ENCODE data around the gene SLC24A3.

DNA sequence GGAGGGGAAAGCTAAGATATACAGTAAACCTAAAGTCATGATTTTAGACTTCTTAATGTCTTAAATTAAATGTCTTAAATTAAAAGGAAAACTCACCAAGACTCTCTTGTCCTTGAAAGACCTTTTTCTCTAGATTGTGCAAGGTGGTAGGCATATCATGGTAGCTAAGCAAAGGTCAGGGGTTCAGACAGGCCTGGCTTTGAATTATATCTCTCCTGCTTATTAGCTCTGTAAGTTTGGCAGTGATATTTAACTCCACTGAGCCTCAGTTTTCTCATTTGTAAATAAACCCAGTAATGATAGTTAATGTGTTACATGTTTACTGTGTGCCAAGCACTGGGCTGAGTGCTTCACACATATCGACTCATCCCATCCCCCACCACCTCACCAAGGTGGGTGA is 203.3 kb downstream of the SLC24A3 start:
- TF ChIP-seq EZH2 (IDR thresholded peaks at IDR 0.05) (no peak), FOXP2 (optimal IDR thresholded peaks at IDR 0.05; ENCODE audit: control extremely low read depth, extremely low read length, insufficient read depth) (no peak), POLR2AphosphoS5 (IDR thresholded peaks at IDR 0.05; ENCODE audit: borderline replicate concordance, low read depth, low read length) (no peak)
